ENCODE data around the gene OR52L1. TPM values are rescaled to one million over a fixed set of nuclear protein-coding genes. Genes with fewer than 3 reads are reported as not detected.

Gene OR52L1
- total RNA-seq (2014; rRNA removed): not detected in 2 replicates
- Bru-seq, nascent RNA: not detected
- not detected for BruChase-seq, experiment 1, labeled RNA remaining after a 6-hour chase
- not detected for BruChase-seq, experiment 2, labeled RNA remaining after a 2-hour chase
- long read RNA-seq: 0 reads

- Histone ChIP-seq H2AFZ (ENCODE audit: low read length) (no peak within 1 kb of the TSS), H3F3A (ENCODE audit: low read length, unreplicated experiment) (no peaks in the 10 kb centered on the region), H4K20me1 (ENCODE audit: low read length) (no peaks in the 10 kb centered on the region), H3K4me1 (ENCODE audit: insufficient read depth, low read length) (no peaks in the 10 kb centered on the region), H3K9ac (ENCODE audit: low read length) (no peak within 1 kb of the TSS), H3K4me3 (ENCODE audit: low read length) (no peak within 1 kb of the TSS), H3K79me2 (ENCODE audit: low read length) (no peaks in the 10 kb centered on the region), H3K9me3 (ENCODE audit: low read length) (no peaks in the 10 kb centered on the region), H3K27me3 (ENCODE audit: low read length) (0 out of 2 replicates have a peak, but pooled peaks cover 3% of the 10 kb centered on the region), H3K36me3 (ENCODE audit: low read depth, low read length) (no peaks in the 10 kb centered on the region), H3K4me2 (ENCODE audit: low read length) (no peak within 1 kb of the TSS), H3K27ac (ENCODE audit: low read length) (no peak within 1 kb of the TSS), H3K9me2 (replicated peaks; ENCODE audit: low read length) (no peaks in the 10 kb centered on the region)
- ChIA-PET POLR2A (ENCODE audit: unreplicated experiment) (no interaction called here), CTCF (no interaction called here)
- intact Hi-C loops (cut with micrococcal nuclease): no loop called here
- no peak for DNase-seq
- BruUV-seq (replicated peaks): no TSS peak
- TF ChIP-seq EZH2 (IDR thresholded peaks at IDR 0.05; ENCODE audit: low read length, unreplicated experiment) (no peak), EZH2phosphoT487 (IDR thresholded peaks at IDR 0.05; ENCODE audit: borderline replicate concordance, low read length) (no peak), CTCF (conservative IDR thresholded peaks at IDR 0.05; ENCODE audit: low read depth, low read length) (no peak)
- no peak for ATAC-seq
Measured at GRCh38 chr11:5986885-5987284, at the start of gene OR52L1. OR52L1 (minus strand) TSS chr11:5986985; CDS start chr11:5986930, 55 bp downstream.

GRCh38 chr11:6030708-6031405 lies 44.1 kb upstream of the OR52L1 start, which contains the start of gene OR56A1:
OR56A1 (minus strand) TSS chr11:6030758; CDS start chr11:6027692, 3,066 bp downstream.
- Histone ChIP-seq H4K20me1 (ENCODE audit: low read length) (no peaks in the 10 kb centered on the region), H3K9me2 (replicated peaks; ENCODE audit: low read length) (no peaks in the 10 kb centered on the region), H3K27ac (ENCODE audit: low read length) (no peak within 1 kb of the TSS), H2AFZ (ENCODE audit: low read length) (no peak within 1 kb of the TSS), H3K79me2 (ENCODE audit: low read length) (no peaks in the 10 kb centered on the region), H3K27me3 (ENCODE audit: low read length) (0 out of 2 replicates have a peak, but pooled peaks cover 4% of the 10 kb centered on the region), H3K9ac (ENCODE audit: low read length) (no peak within 1 kb of the TSS), H3K36me3 (ENCODE audit: low read depth, low read length) (no peaks in the 10 kb centered on the region), H3K4me3 (ENCODE audit: low read length) (no peak within 1 kb of the TSS), H3F3A (ENCODE audit: low read length, unreplicated experiment) (no peaks in the 10 kb centered on the region), H3K4me2 (ENCODE audit: low read length) (no peak within 1 kb of the TSS), H3K9me3 (ENCODE audit: low read length) (no peaks in the 10 kb centered on the region), H3K4me1 (ENCODE audit: insufficient read depth, low read length) (no peaks in the 10 kb centered on the region)
- CTCF ChIA-PET: no interaction called here
- ATAC-seq (no peak), DNase-seq (no peak)
- POLR2A ChIA-PET (ENCODE audit: unreplicated experiment): no interaction called here
- intact Hi-C loops (cut with micrococcal nuclease): no loop called here
- BruUV-seq (replicated peaks): no TSS peak
- no peak for TF ChIP-seq EZH2 (IDR thresholded peaks at IDR 0.05; ENCODE audit: low read length, unreplicated experiment)
- TF ChIP-seq EZH2phosphoT487 (IDR thresholded peaks at IDR 0.05; ENCODE audit: borderline replicate concordance, low read length): no peak
- no peak for TF ChIP-seq CTCF (conservative IDR thresholded peaks at IDR 0.05; ENCODE audit: low read depth, low read length)

GRCh38 chr11:6027501-6027900 lies 40.7 kb upstream of the OR52L1 start:
- Histone ChIP-seq H3K9ac (ENCODE audit: low read length) (no peak overlapping the region), H3F3A (ENCODE audit: low read length, unreplicated experiment) (no peaks in the 10 kb centered on the region), H3K4me3 (ENCODE audit: low read length) (no peak overlapping the region), H2AFZ (ENCODE audit: low read length) (no peak overlapping the region), H3K4me2 (ENCODE audit: low read length) (no peak overlapping the region), H3K36me3 (ENCODE audit: low read depth, low read length) (no peaks in the 10 kb centered on the region), H4K20me1 (ENCODE audit: low read length) (no peaks in the 10 kb centered on the region), H3K79me2 (ENCODE audit: low read length) (no peaks in the 10 kb centered on the region), H3K4me1 (ENCODE audit: insufficient read depth, low read length) (no peaks in the 10 kb centered on the region), H3K27ac (ENCODE audit: low read length) (no peak overlapping the region), H3K27me3 (ENCODE audit: low read length) (no peaks in the 10 kb centered on the region), H3K9me3 (ENCODE audit: low read length) (no peaks in the 10 kb centered on the region), H3K9me2 (replicated peaks; ENCODE audit: low read length) (no peaks in the 10 kb centered on the region)
- ChIA-PET POLR2A (ENCODE audit: unreplicated experiment) (no interaction called here), CTCF (no interaction called here)
- intact Hi-C loops (cut with micrococcal nuclease): no loop called here
- TF ChIP-seq CTCF (conservative IDR thresholded peaks at IDR 0.05; ENCODE audit: low read depth, low read length): no peak
- TF ChIP-seq EZH2phosphoT487 (IDR thresholded peaks at IDR 0.05; ENCODE audit: borderline replicate concordance, low read length): no peak
- TF ChIP-seq EZH2 (IDR thresholded peaks at IDR 0.05; ENCODE audit: low read length, unreplicated experiment): no peak
- BruUV-seq (replicated peaks): no TSS peak
- no peak for ATAC-seq
- no peak for DNase-seq
